GM21529 (cell line): ENCODE data around the gene ABCG4.
"Not testable (repeated sequence)": the region's sequence is repeated elsewhere in the genome, so short reads cannot be mapped to it uniquely, and the experiment has no call there.

Experiments
- ATAC-seq: cut with Tn5 transposase; IDR thresholded peaks from one replicate; pipeline ENCODE4 v1.9.1; 2021; ENCODE audit not compliant: unreplicated experiment

ABCG4 gene

DNA sequence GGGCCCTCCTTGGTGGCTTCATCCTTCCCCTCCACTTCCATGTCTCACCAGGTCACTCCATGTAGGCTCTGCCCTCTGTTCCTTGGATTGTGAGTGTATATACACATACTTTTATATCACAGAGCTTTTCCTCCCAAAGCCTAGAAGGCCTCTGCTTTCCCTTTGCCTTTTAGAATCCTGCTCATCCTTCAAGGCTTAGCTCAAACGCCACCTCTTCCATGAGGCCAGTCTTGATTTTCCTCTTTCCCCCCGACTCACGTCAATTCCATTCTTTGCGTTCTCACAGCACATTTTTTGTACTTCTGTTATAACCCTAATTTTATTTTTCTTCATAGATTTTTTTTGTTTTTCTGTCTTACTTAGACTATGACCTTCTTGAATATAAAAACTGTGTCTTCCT lies 3.8 kb downstream of the ABCG4 start:
- ATAC-seq, result no peak

- ATAC-seq, result no peak
Measured at GRCh38 chr11:119153049-119153818, 4.4 kb downstream of the ABCG4 start.

DNA sequence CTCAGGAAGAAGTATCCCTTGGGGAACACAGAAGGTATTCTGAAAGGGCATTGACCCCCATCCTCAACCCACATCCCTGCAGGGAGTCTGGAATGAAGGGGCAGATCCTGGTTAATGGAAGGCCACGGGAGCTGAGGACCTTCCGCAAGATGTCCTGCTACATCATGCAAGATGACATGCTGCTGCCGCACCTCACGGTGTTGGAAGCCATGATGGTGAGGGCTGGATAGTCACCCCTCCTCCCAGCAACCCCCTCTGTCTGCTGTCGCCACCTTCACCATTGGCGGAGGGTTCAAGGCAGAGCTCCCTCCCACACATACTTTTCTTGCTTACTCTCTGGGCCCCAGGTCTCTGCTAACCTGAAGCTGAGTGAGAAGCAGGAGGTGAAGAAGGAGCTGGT lies 5.3 kb downstream of the ABCG4 start:
- ATAC-seq, result no peak

GRCh38 chr11:119155733-119156492 lies 7.1 kb downstream of the ABCG4 start:
- no peak for ATAC-seq

DNA sequence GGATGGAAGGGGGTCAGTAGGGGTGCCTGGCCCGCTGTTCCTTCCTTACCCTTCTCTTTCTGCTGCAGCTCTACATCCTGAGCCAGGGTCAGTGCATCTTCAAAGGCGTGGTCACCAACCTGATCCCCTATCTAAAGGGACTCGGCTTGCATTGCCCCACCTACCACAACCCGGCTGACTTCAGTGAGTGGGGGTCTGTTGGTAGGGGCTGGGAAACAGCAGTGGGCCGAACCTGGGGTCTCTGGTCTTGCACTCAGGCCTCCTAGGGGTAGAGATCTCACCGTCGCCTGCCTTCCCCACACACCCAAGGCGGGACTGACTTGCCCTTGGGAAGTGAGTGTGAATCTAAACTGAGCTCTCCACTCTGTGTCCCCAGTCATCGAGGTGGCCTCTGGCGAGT lies 7.6 kb downstream of the ABCG4 start:
- ATAC-seq, result no peak

DNA sequence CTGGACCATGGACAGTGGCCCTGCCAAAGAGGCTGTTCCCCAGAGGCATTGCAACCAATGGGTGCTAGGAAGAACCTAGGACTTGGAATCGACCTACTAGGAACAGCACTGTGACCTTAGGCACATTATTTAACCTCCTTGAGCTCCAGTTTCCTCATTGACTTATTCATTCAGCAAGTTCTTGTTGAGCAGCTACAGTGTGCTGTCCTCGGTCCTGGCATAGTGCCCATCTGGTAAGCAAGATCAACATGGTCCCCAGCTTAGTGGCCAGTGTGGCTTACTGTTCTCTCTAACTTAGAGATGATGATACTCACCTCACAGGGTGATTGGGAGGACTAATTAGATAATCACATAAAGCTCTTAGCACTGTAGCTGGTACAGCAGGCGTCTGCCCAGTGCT lies 8.2 kb downstream of the ABCG4 start:
- ATAC-seq, result no peak

DNA sequence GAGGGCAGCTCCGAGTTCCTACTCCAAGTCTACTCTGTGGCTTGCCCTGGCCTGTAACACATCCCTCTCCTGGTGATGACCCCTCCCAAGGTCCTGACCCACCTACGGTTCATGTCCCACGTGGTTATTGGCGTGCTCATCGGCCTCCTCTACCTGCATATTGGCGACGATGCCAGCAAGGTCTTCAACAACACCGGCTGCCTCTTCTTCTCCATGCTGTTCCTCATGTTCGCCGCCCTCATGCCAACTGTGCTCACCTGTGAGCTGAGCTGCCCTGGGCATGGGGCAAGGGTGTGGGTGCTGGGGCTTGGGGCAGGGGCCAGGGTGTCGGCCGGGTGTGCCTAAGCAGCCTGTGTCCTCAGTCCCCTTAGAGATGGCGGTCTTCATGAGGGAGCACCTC lies 9.6 kb downstream of the ABCG4 start:
- no peak for ATAC-seq

- ATAC-seq, result no peak
Measured at GRCh38 chr11:119160151-119160550, 11.3 kb downstream of the ABCG4 start.

DNA sequence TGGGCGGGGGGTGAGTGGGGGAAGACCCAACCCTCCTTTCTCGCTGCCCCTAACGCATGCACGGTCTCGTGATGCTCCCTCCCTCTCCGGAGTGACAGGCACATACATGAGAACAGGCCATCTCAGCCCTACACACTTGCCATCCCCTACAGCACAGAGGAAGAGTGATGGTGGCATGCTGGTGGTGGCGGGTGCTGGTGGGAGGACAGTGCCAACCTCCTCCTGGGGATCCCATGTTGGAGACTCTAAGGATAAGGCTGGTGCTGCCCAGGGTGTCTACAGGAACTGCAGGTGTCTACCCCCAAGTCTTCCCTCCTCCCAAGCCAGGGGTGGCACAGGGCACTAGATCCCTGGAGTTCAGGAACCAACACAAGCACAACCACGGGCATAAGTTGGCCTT lies 13.0 kb downstream of the ABCG4 start:
- no peak for ATAC-seq

DNA sequence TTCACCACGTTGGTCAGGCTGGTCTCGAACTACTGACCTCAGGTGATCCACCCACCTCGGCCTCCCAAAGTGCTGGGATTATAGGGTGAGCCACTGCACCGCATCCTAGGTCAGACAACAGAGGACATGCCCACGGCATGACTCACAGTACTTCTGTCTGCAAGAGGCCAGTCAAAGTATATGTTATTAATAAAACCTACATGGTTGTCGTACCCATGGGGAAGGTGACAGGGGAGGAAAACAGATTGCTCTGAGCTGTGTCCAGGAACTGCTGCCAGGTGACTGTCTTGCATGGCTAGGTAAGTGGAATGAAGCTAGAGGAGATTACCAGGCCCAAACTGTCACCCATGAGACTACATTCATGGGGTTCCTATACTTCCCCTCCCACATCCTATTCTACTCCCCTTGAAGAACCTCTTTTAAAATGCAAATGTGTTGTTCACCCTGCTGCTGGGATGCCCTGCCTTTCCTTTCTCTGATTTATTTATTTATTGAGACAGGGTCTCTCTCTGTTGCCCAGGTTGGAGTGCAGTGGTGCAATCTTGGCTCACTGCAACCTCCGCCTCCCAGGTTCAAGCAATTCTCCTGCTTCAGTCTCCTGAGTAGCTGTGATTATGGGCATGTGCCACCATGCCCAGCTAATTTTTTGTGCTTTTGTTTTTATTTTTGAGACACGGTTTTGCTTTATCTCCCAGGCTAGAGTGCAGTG lies 17.7 kb downstream of the ABCG4 start:
- no peak for ATAC-seq

- ATAC-seq, result not testable (repeated sequence)
Measured at GRCh38 chr11:119167077-119167458, 18.2 kb downstream of the ABCG4 start.

DNA sequence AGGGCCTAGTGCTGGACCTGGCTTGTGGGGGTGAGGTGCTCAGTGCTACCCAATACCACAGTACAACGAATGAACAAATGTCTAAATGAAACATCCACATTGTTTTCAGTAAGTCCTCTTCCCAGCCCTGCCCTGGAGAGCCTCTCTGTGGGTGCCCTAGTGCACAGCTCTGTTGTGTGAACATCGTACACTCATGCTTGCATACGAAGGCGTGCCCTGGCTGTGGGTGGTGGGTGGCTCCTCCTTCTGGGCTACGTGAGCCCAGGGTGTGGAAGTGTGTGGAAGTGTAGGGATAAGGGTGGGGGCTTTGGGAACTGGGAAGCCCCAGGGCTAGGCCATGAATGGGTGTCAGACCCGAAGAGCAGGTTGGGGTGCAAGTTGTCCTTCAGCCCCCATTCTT lies 19.1 kb downstream of the ABCG4 start:
- ATAC-seq, result no peak

DNA sequence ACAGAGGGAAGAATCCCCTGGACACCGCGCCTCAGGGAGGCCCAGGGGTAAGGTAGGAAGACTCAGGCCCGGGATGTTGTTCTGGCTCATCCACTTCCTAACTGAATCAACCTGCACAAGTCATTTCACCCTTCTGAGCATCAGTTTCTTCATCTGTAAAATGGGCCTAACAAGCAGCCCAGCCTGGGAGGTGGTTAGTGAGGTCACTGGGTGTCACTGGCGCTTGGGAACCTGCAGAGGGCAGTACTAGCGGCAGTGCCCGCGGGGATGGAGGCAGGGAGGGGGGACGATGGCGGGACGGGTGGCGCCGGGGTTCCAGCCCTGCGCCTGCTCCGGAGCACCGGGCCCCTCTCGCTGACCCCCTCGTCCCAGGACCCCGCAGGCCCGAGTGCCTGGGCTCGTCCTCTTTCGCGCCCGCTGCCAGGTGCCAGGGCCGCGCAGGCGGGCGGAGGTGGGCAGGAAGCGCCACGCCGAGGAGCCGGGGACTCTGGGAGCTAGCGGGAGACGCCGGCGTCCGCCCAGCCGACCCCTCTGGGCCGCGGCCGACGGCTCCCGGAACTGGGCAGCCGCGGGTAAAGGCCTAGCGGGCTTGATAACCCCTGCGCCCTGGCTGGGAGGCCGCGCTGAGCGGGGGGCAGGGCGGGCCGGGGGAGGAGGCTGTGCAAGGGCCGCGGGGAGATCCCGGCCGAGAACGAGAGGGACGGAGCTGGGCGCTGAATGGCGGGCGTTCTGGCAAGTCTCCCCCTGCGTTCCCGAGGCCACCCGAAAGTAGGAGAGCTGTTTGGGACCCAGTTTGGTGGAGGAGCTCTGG lies 19.8 kb downstream of the ABCG4 start, which contains the start of gene NLRX1:
Gene NLRX1 (plus strand): TSS at position 255 of the 811 bp plus-strand sequence. CDS start 2,679 bp downstream, outside the sequence.
- ATAC-seq, result peak; percentile 94

DNA sequence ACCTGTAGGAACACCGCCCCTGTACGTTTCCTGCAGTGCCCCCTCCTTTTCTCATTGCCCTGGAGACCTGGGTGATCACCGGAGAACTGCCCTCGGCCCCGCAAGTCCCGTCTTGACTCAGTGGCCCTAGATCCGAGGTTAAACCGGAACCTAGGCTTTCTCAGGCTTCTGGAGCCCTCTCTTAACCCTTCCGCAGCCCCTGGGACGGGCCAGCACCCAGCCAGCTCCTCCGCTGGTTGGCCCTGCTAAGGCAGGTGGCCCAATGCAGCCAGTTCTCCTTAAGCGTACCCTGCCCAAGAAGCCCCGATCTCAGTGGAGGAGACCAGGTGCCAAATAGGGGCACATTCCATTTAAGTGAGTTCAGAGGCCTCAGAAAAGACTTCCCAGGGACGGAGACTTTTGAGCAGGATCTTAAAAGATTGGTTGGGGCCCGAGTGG lies 20.4 kb downstream of the ABCG4 start:
- ATAC-seq, result peak; percentile 24

DNA sequence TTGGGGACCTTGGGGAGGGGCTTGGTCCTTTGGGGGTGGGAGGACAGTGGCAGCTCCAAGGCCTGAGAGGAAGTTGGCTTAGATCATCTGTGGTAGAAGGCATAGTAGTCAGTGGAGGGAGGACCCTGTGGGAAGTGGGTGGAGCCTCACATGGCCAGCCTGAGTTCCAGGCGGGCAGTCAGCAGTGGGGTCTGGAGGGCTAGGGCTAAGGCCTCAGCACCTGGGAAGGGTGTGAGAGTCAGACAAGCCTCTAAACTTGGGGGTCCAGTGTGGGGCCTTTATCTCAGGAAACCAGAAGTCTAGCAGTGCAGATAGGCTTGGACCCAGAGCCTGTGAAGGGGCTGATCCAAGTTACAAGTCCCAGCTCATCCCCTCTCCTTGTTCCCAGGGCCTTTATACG lies 23.7 kb downstream of the ABCG4 start:
- ATAC-seq, result no peak

DNA sequence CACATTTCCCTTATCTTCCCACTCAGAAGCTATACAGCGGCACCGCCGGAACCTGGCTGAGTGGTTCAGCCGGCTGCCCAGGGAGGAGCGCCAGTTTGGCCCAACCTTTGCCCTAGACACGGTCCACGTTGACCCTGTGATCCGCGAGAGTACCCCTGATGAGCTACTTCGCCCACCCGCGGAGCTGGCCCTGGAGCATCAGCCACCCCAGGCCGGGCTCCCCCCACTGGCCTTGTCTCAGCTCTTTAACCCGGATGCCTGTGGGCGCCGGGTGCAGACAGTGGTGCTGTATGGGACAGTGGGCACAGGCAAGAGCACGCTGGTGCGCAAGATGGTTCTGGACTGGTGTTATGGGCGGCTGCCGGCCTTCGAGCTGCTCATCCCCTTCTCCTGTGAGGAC lies 24.6 kb downstream of the ABCG4 start:
- ATAC-seq, result no peak

GRCh38 chr11:119175493-119176077 lies 26.7 kb downstream of the ABCG4 start:
- ATAC-seq, result no peak

DNA sequence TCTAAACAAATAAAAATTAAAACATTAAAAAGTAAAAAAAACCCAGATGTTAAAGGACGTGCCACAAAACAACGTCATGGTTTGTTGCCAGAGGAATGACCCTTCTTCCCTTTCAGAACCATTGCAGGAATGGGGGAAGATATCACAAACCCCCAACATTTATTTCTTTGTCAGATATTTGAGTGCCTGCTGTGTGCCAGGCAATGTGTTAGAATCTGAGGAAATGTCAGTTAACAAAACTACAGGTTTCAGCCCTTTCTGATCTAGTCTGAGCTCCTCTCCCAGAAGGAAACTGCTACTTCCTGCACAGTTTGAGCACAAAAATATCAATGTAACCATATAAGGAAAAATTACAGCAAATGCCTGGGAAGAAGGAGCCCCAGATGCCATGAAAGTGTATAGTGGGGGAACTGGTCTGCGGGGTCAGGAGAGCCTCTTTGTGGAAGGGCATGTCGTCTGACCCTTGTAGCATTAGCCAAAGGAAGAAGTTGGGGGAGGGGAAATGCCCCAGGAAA lies 29.4 kb downstream of the ABCG4 start:
- no peak for ATAC-seq

- no peak for ATAC-seq
Measured at GRCh38 chr11:119179342-119179741, 30.5 kb downstream of the ABCG4 start.

GRCh38 chr11:119179983-119180382 lies 31.1 kb downstream of the ABCG4 start:
- ATAC-seq, result no peak
